Thyroid gland (tissue), 4 donors: ENCODE data around the gene ATP7B.

ENCODE experiments used
- CTCF ChIP-seq, 6 experiments: fragments of 200-600 bp in 3 of 6; fragments of 450-650 bp in 3 of 6; sonication (generic) in 3 of 6; IDR thresholded peaks; one replicate each; pipeline ENCODE4 v1.5.1; 2016 to 2019; ENCODE audit warnings: antibody characterized with exemption in 6 of 6, mild to moderate bottlenecking in 2 of 6, inconsistent platforms in 1 of 6, moderate library complexity in 1 of 6
- POLR2A ChIP-seq, 2 donors: fragments of 450-650 bp; IDR thresholded peaks; one replicate each; pipeline ENCODE4 v1.6.1; 2017; ENCODE audit warnings: antibody characterized with exemption in 2 of 2, mild to moderate bottlenecking in 2 of 2, moderate library complexity in 1 of 2

- TF ChIP-seq CTCF (IDR thresholded peaks at IDR 0.05) (no peak), POLR2A (IDR thresholded peaks at IDR 0.05) (no peak)
Measured at GRCh38 chr13:51912511-51913225, 98.6 kb downstream of the ATP7B start.
